Liver (tissue), 9 donors: Measurements from ENCODE around the gene OSBPL5. TPM values are rescaled to one million over a fixed set of nuclear protein-coding genes. Genes with fewer than 3 reads are reported as not detected.

Experiments
- DNase-seq: peaks from one replicate; pipeline ENCODE4 v3.0.0-alpha.2; 2017; ENCODE audit warnings: low spot score
- H3K27ac ChIP-seq, 2 donors: one replicate each; pipeline ENCODE4 v1.7.0; 2013; ENCODE audit warnings: inconsistent platforms in 2 of 2, low read length in 2 of 2, control low read depth in 1 of 2, low read depth in 1 of 2, mild to moderate bottlenecking in 1 of 2
- H3K27me3 ChIP-seq, 4 donors: one replicate each; pipeline versions ENCODE4 v1.6.1 to v1.7.0; 2013; ENCODE audit warnings: low read length in 3 of 4, inconsistent platforms in 1 of 4, mild to moderate bottlenecking in 1 of 4, moderate library complexity in 1 of 4; ENCODE audit not compliant: control insufficient read depth in 4 of 4, insufficient read depth in 4 of 4
- H3K36me3 ChIP-seq, 4 donors: one replicate each; pipeline versions ENCODE4 v1.6.1 to v1.7.0; 2013; ENCODE audit warnings: low read length in 3 of 4, mild to moderate bottlenecking in 3 of 4, low read depth in 1 of 4, moderate library complexity in 1 of 4; ENCODE audit not compliant: control insufficient read depth in 4 of 4, insufficient read depth in 3 of 4
- H3K4me1 ChIP-seq, 4 donors: one replicate each; pipeline versions ENCODE4 v1.6.1 to v1.7.0; 2013; ENCODE audit warnings: low read length in 3 of 4, mild to moderate bottlenecking in 3 of 4, moderate library complexity in 1 of 4; ENCODE audit not compliant: control insufficient read depth in 4 of 4, insufficient read depth in 4 of 4
- H3K4me3 ChIP-seq, 3 donors: one replicate each; pipeline versions ENCODE4 v1.6.1 to v1.7.0; 2013; ENCODE audit warnings: low read length in 3 of 3, control low read depth in 1 of 3, low read depth in 1 of 3, mild to moderate bottlenecking in 1 of 3
- H3K9ac ChIP-seq, 2 donors: one replicate each; pipeline ENCODE4 v1.7.0; 2013; ENCODE audit warnings: low read length in 2 of 2, mild to moderate bottlenecking in 2 of 2, moderate library complexity in 2 of 2, control low read depth in 1 of 2, low read depth in 1 of 2
- H3K9me3 ChIP-seq, 4 donors: one replicate each; pipeline versions ENCODE4 v1.6.1 to v1.7.0; 2013; ENCODE audit warnings: low read length in 3 of 4; ENCODE audit not compliant: control insufficient read depth in 4 of 4
- FOXA2 ChIP-seq: IDR thresholded peaks from 2 replicates; pipeline ENCODE4 v1.6.1; 2016; ENCODE audit warnings: antibody characterized with exemption
- GABPA ChIP-seq, 2 donors: IDR thresholded peaks in 1 of 2; conservative IDR thresholded peaks in 1 of 2; 2 replicates each; pipeline ENCODE4 v1.6.1; 2016; ENCODE audit warnings: antibody characterized with exemption in 2 of 2, mild to moderate bottlenecking in 1 of 2, moderate library complexity in 1 of 2
- HNF4A ChIP-seq, 2 donors: conservative IDR thresholded peaks; 2 replicates each; pipeline ENCODE4 v1.6.1; 2016; ENCODE audit warnings: antibody characterized with exemption in 2 of 2, mild to moderate bottlenecking in 2 of 2
- JUND ChIP-seq, 2 donors: IDR thresholded peaks; 2 replicates each; pipeline ENCODE4 v1.6.1; 2016; ENCODE audit warnings: antibody characterized with exemption in 2 of 2
- NR2F2 ChIP-seq: IDR thresholded peaks from 2 replicates; pipeline ENCODE4 v1.6.1; 2016; ENCODE audit warnings: antibody characterized with exemption
- TAF1 ChIP-seq: conservative IDR thresholded peaks from 2 replicates; pipeline ENCODE4 v1.6.1; 2016; ENCODE audit warnings: antibody characterized with exemption, mild to moderate bottlenecking
- YY1 ChIP-seq: IDR thresholded peaks from 2 replicates; pipeline ENCODE4 v1.6.1; 2016; ENCODE audit warnings: antibody characterized with exemption, mild to moderate bottlenecking
- WGBS: extraction: QIAGEN DNeasy Blood & Tissue Kit; methylation state at CpG from one replicate; pipeline ENCODE4 v1.1.7; 2013; 5-methylcytosine and 5-hydroxymethylcytosine counted together
- polyA plus RNA-seq, 2 donors: library from polyadenylated mRNA; stranded (reverse) in 1 of 2; unstranded in 1 of 2; fragments of 200-250 nt in 1 of 2; fragments of >200 nt in 1 of 2; fragmentation: Nextera tagmentation in 1 of 2; extraction: Ambion mirVana in 1 of 2; gene quantifications; one replicate each; pipeline versions ENCODE4 v1.2.1 to v1.2.3, GENCODE V29; 2013 to 2015
- total RNA-seq, 2 donors: library from RNA; depleted of rRNA; stranded (reverse); fragments of >200 nt; gene quantifications; one replicate each; pipeline ENCODE4 v1.2.3, GENCODE V29; 2014
- TF ChIP-seq, protein P1 (sequence below): IDR thresholded peaks from 2 replicates; pipeline ENCODE4 v1.6.1; 2016; ENCODE audit warnings: antibody characterized with exemption
- TF ChIP-seq, protein P2 (sequence below): IDR thresholded peaks from 2 replicates; pipeline ENCODE4 v1.6.1; 2016; ENCODE audit warnings: antibody characterized with exemption
- TF ChIP-seq, protein P3 (sequence below): IDR thresholded peaks from 2 replicates; pipeline ENCODE4 v1.6.1; 2016; ENCODE audit warnings: antibody characterized with exemption, mild to moderate bottlenecking
- TF ChIP-seq, protein P4 (sequence below): IDR thresholded peaks from 2 replicates; pipeline ENCODE4 v1.6.1; 2016; ENCODE audit warnings: antibody characterized with exemption
- TF ChIP-seq, protein P5 (sequence below): fragments of 150-350 bp; IDR thresholded peaks from 2 replicates; pipeline ENCODE4 v1.5.1; 2017; ENCODE audit warnings: improper control_type of control experiment, low read depth, low read length; ENCODE audit not compliant: missing input control
- donor health status: healthy.
- donor health status: healthy.
- donor health status: healthy.
- donor health status: healthy.
- donor health status: healthy.

OSBPL5 gene, protein sequence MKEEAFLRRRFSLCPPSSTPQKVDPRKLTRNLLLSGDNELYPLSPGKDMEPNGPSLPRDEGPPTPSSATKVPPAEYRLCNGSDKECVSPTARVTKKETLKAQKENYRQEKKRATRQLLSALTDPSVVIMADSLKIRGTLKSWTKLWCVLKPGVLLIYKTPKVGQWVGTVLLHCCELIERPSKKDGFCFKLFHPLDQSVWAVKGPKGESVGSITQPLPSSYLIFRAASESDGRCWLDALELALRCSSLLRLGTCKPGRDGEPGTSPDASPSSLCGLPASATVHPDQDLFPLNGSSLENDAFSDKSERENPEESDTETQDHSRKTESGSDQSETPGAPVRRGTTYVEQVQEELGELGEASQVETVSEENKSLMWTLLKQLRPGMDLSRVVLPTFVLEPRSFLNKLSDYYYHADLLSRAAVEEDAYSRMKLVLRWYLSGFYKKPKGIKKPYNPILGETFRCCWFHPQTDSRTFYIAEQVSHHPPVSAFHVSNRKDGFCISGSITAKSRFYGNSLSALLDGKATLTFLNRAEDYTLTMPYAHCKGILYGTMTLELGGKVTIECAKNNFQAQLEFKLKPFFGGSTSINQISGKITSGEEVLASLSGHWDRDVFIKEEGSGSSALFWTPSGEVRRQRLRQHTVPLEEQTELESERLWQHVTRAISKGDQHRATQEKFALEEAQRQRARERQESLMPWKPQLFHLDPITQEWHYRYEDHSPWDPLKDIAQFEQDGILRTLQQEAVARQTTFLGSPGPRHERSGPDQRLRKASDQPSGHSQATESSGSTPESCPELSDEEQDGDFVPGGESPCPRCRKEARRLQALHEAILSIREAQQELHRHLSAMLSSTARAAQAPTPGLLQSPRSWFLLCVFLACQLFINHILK
- total RNA-seq (1 to 10 TPM; 5.6 to 6.2 TPM), polyA plus RNA-seq (1 to 10 TPM in 1 of 2 donors, under 1 TPM in 1; 0.74 to 2.1 TPM)

DNA sequence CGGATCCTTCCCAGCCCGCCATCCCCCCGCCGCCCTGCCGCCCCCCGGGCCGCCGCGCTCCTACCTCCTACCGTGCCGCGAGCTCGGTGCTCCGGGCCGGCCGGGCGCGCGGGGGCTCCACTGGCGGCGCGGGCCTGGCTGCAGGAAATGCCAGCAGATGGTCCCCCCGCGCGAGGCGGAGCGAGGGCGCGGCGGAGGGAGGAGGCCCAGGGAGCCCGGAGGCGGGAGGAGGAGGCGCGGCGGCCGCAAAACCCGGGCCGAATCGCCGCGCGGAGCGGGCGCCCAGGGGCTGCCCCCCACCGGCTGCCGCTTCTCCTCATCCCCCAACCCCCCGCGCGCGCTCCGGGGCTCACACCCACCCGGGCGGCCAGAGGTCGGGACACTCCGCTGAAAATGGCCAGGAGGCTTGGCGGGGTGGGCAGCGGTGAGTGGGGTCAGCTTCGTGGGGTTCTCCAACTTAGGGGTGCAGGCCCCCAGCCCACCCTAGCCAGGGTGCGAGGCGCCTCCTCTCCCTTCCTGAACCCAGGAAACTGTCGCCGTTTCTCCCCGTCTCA lies at the start of gene OSBPL5:
TSS of gene OSBPL5 (minus strand) at position 159 of the 554 bp plus-strand sequence. CDS start 36,162 bp downstream, outside the sequence.
- H3K4me1 ChIP-seq = peaks cover 0 to 13% (median 6%) of the 10 kb centered on the region in 4 donors
- no peaks in the 10 kb centered on the region for H3K36me3 ChIP-seq
- 4% methylated on average over 63 of the region's 63 CpGs for WGBS
- peak within 1 kb of the TSS; percentile 12 to 37 for H3K27ac ChIP-seq
- no peaks in the 10 kb centered on the region for H3K9me3 ChIP-seq
- H3K4me3 ChIP-seq = peak within 1 kb of the TSS in 2 of 3 donors; percentile 38 to 68
- peak; percentile 68 for DNase-seq
- peaks cover 0 to 2% (median 0%) of the 10 kb centered on the region in 4 donors for H3K27me3 ChIP-seq
- H3K9ac ChIP-seq = no peak within 1 kb of the TSS
- TF ChIP-seq GABPA (IDR thresholded peaks at IDR 0.05 in 1 of 2, conservative IDR thresholded peaks at IDR 0.05 in 1 of 2) (no peak), YY1 (no peak), HNF4A (conservative IDR thresholded peaks at IDR 0.05) (no peak), TAF1 (no peak), NR2F2 (no peak), JUND (IDR thresholded peaks at IDR 0.05) (no peak), FOXA2 (no peak)
- TF ChIP-seq, protein P1, sequence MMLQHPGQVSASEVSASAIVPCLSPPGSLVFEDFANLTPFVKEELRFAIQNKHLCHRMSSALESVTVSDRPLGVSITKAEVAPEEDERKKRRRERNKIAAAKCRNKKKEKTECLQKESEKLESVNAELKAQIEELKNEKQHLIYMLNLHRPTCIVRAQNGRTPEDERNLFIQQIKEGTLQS = no peak
- TF ChIP-seq, protein P2, sequence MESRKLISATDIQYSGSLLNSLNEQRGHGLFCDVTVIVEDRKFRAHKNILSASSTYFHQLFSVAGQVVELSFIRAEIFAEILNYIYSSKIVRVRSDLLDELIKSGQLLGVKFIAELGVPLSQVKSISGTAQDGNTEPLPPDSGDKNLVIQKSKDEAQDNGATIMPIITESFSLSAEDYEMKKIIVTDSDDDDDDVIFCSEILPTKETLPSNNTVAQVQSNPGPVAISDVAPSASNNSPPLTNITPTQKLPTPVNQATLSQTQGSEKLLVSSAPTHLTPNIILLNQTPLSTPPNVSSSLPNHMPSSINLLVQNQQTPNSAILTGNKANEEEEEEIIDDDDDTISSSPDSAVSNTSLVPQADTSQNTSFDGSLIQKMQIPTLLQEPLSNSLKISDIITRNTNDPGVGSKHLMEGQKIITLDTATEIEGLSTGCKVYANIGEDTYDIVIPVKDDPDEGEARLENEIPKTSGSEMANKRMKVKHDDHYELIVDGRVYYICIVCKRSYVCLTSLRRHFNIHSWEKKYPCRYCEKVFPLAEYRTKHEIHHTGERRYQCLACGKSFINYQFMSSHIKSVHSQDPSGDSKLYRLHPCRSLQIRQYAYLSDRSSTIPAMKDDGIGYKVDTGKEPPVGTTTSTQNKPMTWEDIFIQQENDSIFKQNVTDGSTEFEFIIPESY = no peak
- TF ChIP-seq, protein P3, sequence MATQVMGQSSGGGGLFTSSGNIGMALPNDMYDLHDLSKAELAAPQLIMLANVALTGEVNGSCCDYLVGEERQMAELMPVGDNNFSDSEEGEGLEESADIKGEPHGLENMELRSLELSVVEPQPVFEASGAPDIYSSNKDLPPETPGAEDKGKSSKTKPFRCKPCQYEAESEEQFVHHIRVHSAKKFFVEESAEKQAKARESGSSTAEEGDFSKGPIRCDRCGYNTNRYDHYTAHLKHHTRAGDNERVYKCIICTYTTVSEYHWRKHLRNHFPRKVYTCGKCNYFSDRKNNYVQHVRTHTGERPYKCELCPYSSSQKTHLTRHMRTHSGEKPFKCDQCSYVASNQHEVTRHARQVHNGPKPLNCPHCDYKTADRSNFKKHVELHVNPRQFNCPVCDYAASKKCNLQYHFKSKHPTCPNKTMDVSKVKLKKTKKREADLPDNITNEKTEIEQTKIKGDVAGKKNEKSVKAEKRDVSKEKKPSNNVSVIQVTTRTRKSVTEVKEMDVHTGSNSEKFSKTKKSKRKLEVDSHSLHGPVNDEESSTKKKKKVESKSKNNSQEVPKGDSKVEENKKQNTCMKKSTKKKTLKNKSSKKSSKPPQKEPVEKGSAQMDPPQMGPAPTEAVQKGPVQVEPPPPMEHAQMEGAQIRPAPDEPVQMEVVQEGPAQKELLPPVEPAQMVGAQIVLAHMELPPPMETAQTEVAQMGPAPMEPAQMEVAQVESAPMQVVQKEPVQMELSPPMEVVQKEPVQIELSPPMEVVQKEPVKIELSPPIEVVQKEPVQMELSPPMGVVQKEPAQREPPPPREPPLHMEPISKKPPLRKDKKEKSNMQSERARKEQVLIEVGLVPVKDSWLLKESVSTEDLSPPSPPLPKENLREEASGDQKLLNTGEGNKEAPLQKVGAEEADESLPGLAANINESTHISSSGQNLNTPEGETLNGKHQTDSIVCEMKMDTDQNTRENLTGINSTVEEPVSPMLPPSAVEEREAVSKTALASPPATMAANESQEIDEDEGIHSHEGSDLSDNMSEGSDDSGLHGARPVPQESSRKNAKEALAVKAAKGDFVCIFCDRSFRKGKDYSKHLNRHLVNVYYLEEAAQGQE = no peak
- TF ChIP-seq, protein P4, sequence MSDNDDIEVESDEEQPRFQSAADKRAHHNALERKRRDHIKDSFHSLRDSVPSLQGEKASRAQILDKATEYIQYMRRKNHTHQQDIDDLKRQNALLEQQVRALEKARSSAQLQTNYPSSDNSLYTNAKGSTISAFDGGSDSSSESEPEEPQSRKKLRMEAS = no peak
- TF ChIP-seq, protein P5, sequence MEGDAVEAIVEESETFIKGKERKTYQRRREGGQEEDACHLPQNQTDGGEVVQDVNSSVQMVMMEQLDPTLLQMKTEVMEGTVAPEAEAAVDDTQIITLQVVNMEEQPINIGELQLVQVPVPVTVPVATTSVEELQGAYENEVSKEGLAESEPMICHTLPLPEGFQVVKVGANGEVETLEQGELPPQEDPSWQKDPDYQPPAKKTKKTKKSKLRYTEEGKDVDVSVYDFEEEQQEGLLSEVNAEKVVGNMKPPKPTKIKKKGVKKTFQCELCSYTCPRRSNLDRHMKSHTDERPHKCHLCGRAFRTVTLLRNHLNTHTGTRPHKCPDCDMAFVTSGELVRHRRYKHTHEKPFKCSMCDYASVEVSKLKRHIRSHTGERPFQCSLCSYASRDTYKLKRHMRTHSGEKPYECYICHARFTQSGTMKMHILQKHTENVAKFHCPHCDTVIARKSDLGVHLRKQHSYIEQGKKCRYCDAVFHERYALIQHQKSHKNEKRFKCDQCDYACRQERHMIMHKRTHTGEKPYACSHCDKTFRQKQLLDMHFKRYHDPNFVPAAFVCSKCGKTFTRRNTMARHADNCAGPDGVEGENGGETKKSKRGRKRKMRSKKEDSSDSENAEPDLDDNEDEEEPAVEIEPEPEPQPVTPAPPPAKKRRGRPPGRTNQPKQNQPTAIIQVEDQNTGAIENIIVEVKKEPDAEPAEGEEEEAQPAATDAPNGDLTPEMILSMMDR = no peak
